SJCRH30 (cell line): Measurements from ENCODE around the gene PTPRG. TPM values are rescaled to one million over a fixed set of nuclear protein-coding genes. Genes with fewer than 3 reads are reported as not detected.
A peak's percentile ranks its signal among the peaks of the same experiment; 100 is the strongest.

Experiments
- DNase-seq, 2 experiments: peaks; one replicate each; pipeline ENCODE4 v3.0.0-alpha.2; 2015 to 2020
- H3K27ac ChIP-seq: fragments of 250-450 bp; sonication (Bioruptor Pico); 2 replicates; pipeline ENCODE4 v1.5.1; 2020; ENCODE audit warnings: mild to moderate bottlenecking, moderate library complexity
- H3K27me3 ChIP-seq: fragments of 250-450 bp; sonication (Bioruptor Pico); 2 replicates; pipeline ENCODE4 v1.5.1; 2020; ENCODE audit warnings: mild to moderate bottlenecking, moderate library complexity
- H3K36me3 ChIP-seq: fragments of 250-450 bp; sonication (Bioruptor Pico); 2 replicates; pipeline ENCODE4 v1.5.1; 2020; ENCODE audit warnings: mild to moderate bottlenecking, moderate library complexity
- H3K4me1 ChIP-seq: fragments of 250-450 bp; sonication (Bioruptor Pico); 2 replicates; pipeline ENCODE4 v1.5.1; 2020; ENCODE audit warnings: mild to moderate bottlenecking, moderate library complexity
- H3K4me3 ChIP-seq: fragments of 250-450 bp; sonication (Bioruptor Pico); 2 replicates; pipeline ENCODE4 v1.5.1; 2020; ENCODE audit warnings: mild to moderate bottlenecking, moderate library complexity
- H3K9me3 ChIP-seq: fragments of 250-450 bp; sonication (Bioruptor Pico); replicated peaks from 2 replicates; pipeline ENCODE4 v1.5.1; 2020; ENCODE audit warnings: mild to moderate bottlenecking, moderate library complexity
- total RNA-seq: library from RNA; depleted of rRNA; stranded (reverse); fragments of >200 nt; shearing (Covaris generic); gene quantifications from 2 replicates; pipeline ENCODE4 v1.2.3, GENCODE V29; 2014; rRNA removed

Gene PTPRG
- total RNA-seq: 22.5 and 25.2 TPM in 2 replicates

- Histone ChIP-seq H3K9me3 (no peaks in the 10 kb centered on the region), H3K27me3 (no peaks in the 10 kb centered on the region), H3K4me3 (peak within 1 kb of the TSS; percentile 79), H3K27ac (peak within 1 kb of the TSS; percentile 92), H3K4me1 (no peaks in the 10 kb centered on the region), H3K36me3 (no peaks in the 10 kb centered on the region)
- peak; percentile 79 to 87 for DNase-seq
Measured at GRCh38 chr3:61561374-61562041, at the start of gene PTPRG. Gene PTPRG, plus strand, starts transcription at chr3:61561571. Its CDS starts 717 bp downstream, at chr3:61562288.

- Histone ChIP-seq H3K36me3 (no peaks in the 10 kb centered on the region), H3K27ac (no peak overlapping the region), H3K4me1 (no peaks in the 10 kb centered on the region), H3K27me3 (no peaks in the 10 kb centered on the region), H3K4me3 (no peak overlapping the region), H3K9me3 (no peaks in the 10 kb centered on the region)
- DNase-seq: no peak
Measured at GRCh38 chr3:61518590-61518989, 42.8 kb upstream of the PTPRG start.

- H3K36me3 ChIP-seq: no peaks in the 10 kb centered on the region
- H3K4me1 ChIP-seq: no peaks in the 10 kb centered on the region
- no peaks in the 10 kb centered on the region for H3K9me3 ChIP-seq
- no peak overlapping the region for H3K27ac ChIP-seq
- DNase-seq: no peak
- H3K4me3 ChIP-seq: no peak overlapping the region
- H3K27me3 ChIP-seq: no peaks in the 10 kb centered on the region
Measured at GRCh38 chr3:61520966-61521628, 40.3 kb upstream of the PTPRG start.

GRCh38 chr3:61522060-61522459 lies 39.3 kb upstream of the PTPRG start:
- no peak for DNase-seq
- no peaks in the 10 kb centered on the region for H3K9me3 ChIP-seq
- no peaks in the 10 kb centered on the region for H3K4me1 ChIP-seq
- no peaks in the 10 kb centered on the region for H3K27me3 ChIP-seq
- no peaks in the 10 kb centered on the region for H3K36me3 ChIP-seq
- no peak overlapping the region for H3K4me3 ChIP-seq
- H3K27ac ChIP-seq: no peak overlapping the region

GRCh38 chr3:61522626-61523025 lies 38.7 kb upstream of the PTPRG start:
- Histone ChIP-seq H3K9me3 (no peaks in the 10 kb centered on the region), H3K4me3 (no peak overlapping the region), H3K4me1 (no peaks in the 10 kb centered on the region), H3K36me3 (no peaks in the 10 kb centered on the region), H3K27ac (no peak overlapping the region), H3K27me3 (no peaks in the 10 kb centered on the region)
- no peak for DNase-seq

GRCh38 chr3:61524933-61525332 lies 36.4 kb upstream of the PTPRG start:
- DNase-seq: no peak

GRCh38 chr3:61526308-61526707 lies 35.1 kb upstream of the PTPRG start:
- H3K27ac ChIP-seq: no peak overlapping the region
- no peak overlapping the region for H3K4me3 ChIP-seq
- no peaks in the 10 kb centered on the region for H3K36me3 ChIP-seq
- no peak for DNase-seq
- H3K9me3 ChIP-seq: no peaks in the 10 kb centered on the region
- no peaks in the 10 kb centered on the region for H3K4me1 ChIP-seq
- H3K27me3 ChIP-seq: no peaks in the 10 kb centered on the region

More at GRCh38 chr3:61524933-61525332, 36.4 kb upstream of the PTPRG start:
- Histone ChIP-seq H3K27me3 (no peaks in the 10 kb centered on the region), H3K27ac (no peak overlapping the region), H3K4me3 (no peak overlapping the region), H3K9me3 (no peaks in the 10 kb centered on the region), H3K36me3 (no peaks in the 10 kb centered on the region), H3K4me1 (no peaks in the 10 kb centered on the region)

- Histone ChIP-seq H3K27ac (no peak overlapping the region), H3K9me3 (no peaks in the 10 kb centered on the region), H3K4me3 (no peak overlapping the region), H3K4me1 (no peaks in the 10 kb centered on the region), H3K27me3 (no peaks in the 10 kb centered on the region), H3K36me3 (no peaks in the 10 kb centered on the region)
- no peak for DNase-seq
Measured at GRCh38 chr3:61527011-61527410, 34.4 kb upstream of the PTPRG start.

- Histone ChIP-seq H3K36me3 (no peaks in the 10 kb centered on the region), H3K4me1 (no peaks in the 10 kb centered on the region), H3K27me3 (no peaks in the 10 kb centered on the region), H3K4me3 (no peak overlapping the region), H3K9me3 (no peaks in the 10 kb centered on the region), H3K27ac (no peak overlapping the region)
- DNase-seq: peak; percentile 12 to 54
Measured at GRCh38 chr3:61530355-61530754, 31.0 kb upstream of the PTPRG start.

GRCh38 chr3:61531528-61531927 lies 29.8 kb upstream of the PTPRG start:
- Histone ChIP-seq H3K36me3 (no peaks in the 10 kb centered on the region), H3K4me1 (no peaks in the 10 kb centered on the region), H3K4me3 (no peak overlapping the region), H3K27ac (no peak overlapping the region), H3K27me3 (no peaks in the 10 kb centered on the region), H3K9me3 (no peaks in the 10 kb centered on the region)
- DNase-seq: no peak

- H3K27me3 ChIP-seq: no peaks in the 10 kb centered on the region
- H3K4me3 ChIP-seq: no peak overlapping the region
- no peaks in the 10 kb centered on the region for H3K4me1 ChIP-seq
- no peaks in the 10 kb centered on the region for H3K36me3 ChIP-seq
- no peak for DNase-seq
- H3K9me3 ChIP-seq: no peaks in the 10 kb centered on the region
- no peak overlapping the region for H3K27ac ChIP-seq
Measured at GRCh38 chr3:61532739-61533500, 28.5 kb upstream of the PTPRG start.

- Histone ChIP-seq H3K9me3 (no peaks in the 10 kb centered on the region), H3K27me3 (no peaks in the 10 kb centered on the region), H3K4me3 (no peak overlapping the region), H3K36me3 (no peaks in the 10 kb centered on the region), H3K27ac (no peak overlapping the region), H3K4me1 (no peaks in the 10 kb centered on the region)
- no peak for DNase-seq
Measured at GRCh38 chr3:61535826-61536225, 25.5 kb upstream of the PTPRG start.

GRCh38 chr3:61537366-61537765 lies 24.0 kb upstream of the PTPRG start:
- H3K4me3 ChIP-seq: no peak overlapping the region
- DNase-seq: no peak
- H3K9me3 ChIP-seq: no peaks in the 10 kb centered on the region
- H3K27ac ChIP-seq: no peak overlapping the region
- no peaks in the 10 kb centered on the region for H3K36me3 ChIP-seq
- H3K27me3 ChIP-seq: no peaks in the 10 kb centered on the region
- H3K4me1 ChIP-seq: no peaks in the 10 kb centered on the region

GRCh38 chr3:61538486-61538885 lies 22.9 kb upstream of the PTPRG start:
- Histone ChIP-seq H3K4me1 (no peaks in the 10 kb centered on the region), H3K27ac (no peak overlapping the region), H3K36me3 (no peaks in the 10 kb centered on the region), H3K27me3 (no peaks in the 10 kb centered on the region), H3K4me3 (no peak overlapping the region), H3K9me3 (no peaks in the 10 kb centered on the region)
- DNase-seq: no peak

- no peak for DNase-seq
- H3K4me3 ChIP-seq: no peak overlapping the region
Measured at GRCh38 chr3:61541694-61542093, 19.7 kb upstream of the PTPRG start.

More at GRCh38 chr3:61541694-61542093, 19.7 kb upstream of the PTPRG start:
- Histone ChIP-seq H3K4me1 (no peaks in the 10 kb centered on the region), H3K36me3 (no peaks in the 10 kb centered on the region), H3K9me3 (no peaks in the 10 kb centered on the region), H3K27me3 (no peaks in the 10 kb centered on the region), H3K27ac (no peak overlapping the region)
